GM21367 (cell line): Measurements from ENCODE around the gene PINLYP.
A peak's percentile ranks its signal among the peaks of the same experiment; 100 is the strongest.
"Not testable (repeated sequence)": the region's sequence is repeated elsewhere in the genome, so short reads cannot be mapped to it uniquely, and the experiment has no call there.

ENCODE experiments used
- ATAC-seq: cut with Tn5 transposase; IDR thresholded peaks from one replicate; pipeline ENCODE4 v1.9.1; 2021; ENCODE audit not compliant: unreplicated experiment

Gene PINLYP

GRCh38 chr19:43575955-43576878 lies 616 bp downstream of the PINLYP start:
- ATAC-seq = no peak

GRCh38 chr19:43578787-43579186 lies 3.2 kb downstream of the PINLYP start:
- ATAC-seq = no peak

DNA sequence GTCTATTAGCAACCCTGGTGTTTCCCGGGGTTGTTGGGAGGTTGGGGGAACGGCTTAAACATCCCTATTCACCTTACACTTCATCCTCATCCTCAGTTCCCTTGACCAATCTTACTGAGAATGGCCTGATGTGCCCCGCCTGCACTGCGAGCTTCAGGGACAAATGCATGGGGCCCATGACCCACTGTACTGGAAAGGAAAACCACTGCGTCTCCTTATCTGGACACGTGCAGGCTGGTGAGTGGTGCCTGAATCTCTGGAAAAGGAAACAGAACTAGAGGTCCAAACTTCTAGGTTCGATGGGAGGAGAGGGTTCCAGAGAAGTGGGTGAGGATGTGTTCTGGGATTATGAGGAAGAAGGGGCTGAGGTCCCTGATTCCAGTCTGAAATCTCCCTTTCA lies 5.9 kb downstream of the PINLYP start:
- no peak for ATAC-seq

DNA sequence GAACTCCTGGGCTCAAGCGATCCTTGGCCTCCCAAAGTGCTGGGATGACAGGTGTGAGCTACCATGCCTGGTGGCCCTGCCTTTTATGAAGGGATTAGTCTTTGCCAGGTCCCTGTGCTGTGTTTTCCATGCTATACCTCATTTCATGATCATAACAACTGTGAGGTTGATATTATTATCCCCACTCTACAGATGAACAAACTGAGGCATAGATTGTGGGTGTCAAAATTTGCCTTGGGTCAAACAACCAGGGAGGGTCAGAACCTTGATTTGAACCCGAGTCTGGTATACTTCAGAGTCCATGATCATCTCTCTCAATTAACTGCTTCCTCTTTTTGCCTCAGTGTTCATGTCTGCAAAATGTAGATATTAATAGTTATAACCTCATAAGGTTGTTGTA lies 6.9 kb downstream of the PINLYP start:
- no peak for ATAC-seq

DNA sequence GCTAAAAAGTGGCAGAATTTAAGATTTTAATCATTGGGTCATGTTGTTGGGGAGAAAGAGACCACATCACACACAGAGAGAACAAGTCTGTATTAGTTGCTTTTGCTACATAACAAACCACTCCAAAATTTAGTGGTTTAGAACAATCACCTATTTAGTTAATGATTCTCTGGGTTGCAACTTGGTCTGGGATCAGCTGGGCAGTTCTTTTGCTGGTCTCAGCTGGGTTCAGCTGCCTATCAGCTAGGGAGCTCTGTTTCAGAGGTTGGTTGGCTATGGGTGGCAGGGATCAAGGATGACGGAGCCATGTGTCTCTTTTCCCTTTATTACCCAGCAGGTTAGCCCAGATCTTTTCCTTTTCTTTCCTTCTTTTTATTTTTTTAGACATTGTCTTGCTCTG lies 8.9 kb downstream of the PINLYP start:
- no peak for ATAC-seq

GRCh38 chr19:43586346-43586745 lies 10.7 kb downstream of the PINLYP start:
- ATAC-seq = no peak

GRCh38 chr19:43587029-43587428 lies 11.4 kb downstream of the PINLYP start:
- ATAC-seq = not testable (repeated sequence)

DNA sequence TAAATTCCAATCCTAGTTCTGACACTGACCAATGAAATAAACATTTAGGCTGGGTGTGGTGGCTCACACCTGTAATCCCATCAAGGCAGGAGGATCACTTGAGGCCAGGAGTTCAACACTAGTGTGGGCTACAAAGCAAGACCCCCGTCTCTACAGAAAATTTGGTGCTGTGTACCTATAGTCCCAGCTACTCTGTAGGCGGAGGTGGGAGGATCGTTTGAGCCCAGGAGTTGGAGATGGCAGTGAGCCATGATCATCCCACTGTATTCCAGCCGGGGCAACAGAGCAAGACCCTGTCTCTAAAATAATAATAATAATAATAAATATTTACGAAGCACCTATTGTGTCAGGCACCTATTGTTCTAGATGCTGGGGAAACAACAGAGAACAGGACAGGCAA lies 13.7 kb downstream of the PINLYP start:
- ATAC-seq = no peak

- no peak for ATAC-seq
Observed at GRCh38 chr19:43589678-43590077, 14.1 kb downstream of the PINLYP start.

DNA sequence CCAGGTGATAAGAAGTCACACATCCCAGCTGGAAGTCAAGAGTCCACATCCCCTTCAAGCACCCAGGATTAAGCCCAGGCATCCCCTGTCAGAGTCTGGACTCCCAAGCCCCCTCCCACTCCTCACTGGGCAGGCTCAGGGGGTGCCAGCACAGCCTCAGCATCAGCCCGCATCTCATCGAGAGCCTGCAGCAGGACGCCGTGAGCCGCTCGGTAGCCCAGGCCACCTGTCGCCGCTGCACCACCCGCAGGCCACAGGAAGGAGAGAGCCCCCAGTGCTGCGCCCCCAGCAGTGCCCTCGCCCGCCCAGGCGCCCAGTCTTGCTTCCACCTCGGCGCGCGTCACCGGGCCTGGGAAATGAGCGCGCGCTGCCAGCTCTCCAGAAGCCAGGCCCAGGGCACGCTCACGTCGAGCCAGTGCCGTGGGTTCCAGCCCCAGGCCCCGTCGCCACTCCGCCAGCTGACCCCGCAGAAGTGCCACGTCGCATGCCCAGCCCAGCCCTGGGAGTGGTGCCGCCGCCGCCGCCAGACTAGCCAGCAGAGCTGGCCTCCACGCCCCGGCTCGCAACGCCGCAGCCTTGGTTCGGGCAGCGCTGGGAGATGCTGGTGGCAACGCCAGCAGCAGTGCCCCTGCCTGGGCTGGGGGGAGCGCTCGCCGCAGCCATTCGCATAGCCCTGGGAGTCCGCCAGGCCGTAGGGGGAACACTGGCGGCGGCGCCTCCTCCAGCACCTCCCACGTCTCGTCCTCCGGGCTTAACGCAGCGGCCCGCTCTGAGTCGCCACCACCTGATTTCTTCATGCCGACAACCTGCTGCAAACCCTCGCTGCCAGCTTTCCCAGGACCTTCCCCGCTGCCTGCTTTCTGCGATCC lies 16.5 kb downstream of the PINLYP start:
- no peak for ATAC-seq

GRCh38 chr19:43592800-43593350 lies 17.3 kb downstream of the PINLYP start:
- ATAC-seq = no peak

DNA sequence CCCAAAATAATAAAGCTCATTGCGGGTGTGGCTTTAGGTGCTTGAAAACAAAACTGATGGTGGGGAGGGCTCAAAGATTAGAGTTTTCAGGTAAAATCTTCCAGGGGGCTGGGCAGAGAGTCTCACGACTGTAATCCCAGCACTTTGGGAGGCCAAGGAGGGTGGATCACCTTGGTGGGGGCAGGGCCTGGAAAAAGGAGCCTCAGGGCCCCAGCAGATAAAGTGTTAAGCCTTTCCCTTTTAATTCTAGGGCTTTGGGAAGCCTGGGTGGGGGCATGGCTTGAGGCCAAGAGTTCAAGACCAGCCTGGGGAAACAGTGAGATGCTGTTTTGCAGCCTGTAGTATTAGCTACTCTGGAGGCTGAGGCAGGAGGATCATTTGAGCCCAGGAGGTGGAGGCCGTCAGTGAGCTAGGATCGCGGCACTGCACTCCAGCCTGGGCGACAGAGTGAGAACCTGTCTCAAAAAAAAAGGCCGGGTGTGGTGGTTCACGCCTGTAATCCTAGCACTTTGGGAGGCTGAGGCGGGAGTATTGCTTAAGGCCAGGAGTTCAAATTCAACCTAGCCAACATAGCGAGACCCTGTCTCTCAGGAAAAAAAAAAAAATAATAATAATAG lies 18.6 kb downstream of the PINLYP start:
- ATAC-seq = no peak

DNA sequence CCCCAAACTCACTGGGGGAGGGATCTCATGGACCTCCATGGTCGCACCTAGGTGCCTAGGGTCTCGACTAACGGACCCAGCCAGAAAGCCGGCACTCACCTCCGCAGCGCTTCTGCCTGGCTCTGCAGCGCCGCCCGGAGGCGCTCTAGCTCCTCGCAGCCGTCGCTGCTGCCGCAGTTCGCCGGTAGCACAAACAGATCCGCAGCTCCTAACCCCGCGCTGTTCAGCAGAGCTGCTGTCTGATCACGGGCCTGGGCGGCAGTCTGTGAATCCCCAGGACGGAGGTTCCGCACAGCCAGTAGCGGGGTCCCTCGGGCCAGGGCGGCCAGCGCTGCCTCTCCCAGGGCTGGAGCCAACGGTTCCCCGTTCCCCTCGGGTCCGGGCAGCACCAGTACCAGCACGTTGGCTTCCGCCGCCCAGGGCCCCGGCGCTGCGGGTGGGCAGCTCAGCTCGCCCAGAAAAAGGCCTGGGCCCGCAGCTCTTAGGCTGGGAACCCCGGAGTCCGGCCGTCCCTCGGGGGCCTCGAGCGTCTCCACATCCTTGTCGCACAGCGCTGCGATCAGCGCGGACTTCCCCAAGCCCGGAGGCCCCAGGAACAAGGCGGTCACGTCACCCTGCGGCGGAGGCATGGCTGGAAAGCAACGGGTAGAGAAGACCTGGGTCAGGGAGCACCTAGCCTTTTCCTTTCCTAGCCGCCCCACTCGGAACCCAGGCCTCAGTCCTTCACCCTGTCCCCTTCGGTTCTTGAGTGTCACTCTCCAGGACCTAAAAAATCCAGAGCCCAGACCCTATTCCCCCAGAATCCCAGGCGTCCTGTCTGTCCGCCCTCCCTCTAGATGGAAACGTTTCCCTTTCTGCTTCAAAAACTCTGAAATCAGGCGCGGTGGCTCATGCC lies 19.4 kb downstream of the PINLYP start:
- ATAC-seq = no peak

DNA sequence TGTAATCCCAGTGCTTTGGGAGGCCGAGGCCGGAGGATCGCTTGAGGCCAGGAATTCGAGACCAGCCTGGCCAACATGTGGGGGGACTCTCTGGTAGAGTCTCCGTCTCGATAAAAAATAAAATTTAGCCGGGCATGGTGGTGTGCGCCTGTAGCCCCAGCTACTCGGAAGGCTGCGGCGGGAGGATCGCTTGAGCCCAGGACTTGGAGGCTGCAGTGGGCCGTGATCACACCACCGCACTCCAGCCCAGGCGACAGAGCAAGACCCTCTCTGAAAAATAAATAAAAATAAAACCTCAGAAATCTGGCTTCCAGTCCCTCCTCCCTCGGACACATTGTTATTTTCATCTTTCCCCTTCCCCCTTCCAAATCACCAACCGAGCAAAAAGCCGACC lies 20.0 kb downstream of the PINLYP start:
- peak; percentile 2 for ATAC-seq

DNA sequence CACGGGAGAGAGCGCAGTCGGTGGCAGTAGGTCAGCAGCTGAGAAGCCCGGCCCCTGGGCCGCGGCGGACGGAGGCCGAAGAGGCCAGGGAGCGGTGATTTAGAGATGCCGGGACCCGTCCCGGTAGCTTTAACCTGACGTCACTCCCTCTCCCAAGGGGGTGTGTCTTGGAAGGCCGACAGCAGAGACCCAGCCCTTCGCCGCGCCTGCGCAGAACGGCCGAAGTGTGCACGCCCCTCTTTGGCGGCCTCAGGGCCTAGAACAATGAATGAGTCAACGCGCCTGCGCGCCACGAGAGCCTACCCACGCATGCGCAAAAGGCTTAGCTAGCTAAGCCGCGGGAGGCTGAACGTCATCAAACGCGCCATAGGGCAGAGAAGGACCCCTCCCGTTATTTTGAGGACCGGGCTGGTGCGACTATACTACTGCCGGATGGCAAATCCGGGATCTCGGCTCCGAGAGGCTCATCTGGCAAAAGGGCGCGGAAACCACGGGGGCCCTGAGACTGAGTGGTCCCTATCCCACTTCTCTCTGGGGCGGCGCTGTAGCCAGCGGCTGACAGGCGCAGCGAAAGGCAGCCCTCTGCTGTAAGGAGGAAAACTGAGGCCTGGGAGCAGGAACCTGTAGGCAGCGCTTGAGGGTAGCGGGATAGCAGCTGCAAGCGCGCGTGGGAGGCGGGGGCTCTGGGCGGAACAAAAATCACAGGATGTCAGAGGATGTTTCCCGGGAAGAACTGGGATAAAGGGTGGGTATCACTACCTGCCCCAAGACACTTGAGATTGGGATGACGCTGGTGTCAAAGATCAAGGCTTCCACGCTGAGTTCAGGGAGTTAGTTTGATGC lies 20.6 kb downstream of the PINLYP start, which contains the start of the genes IRGQ and ZNF576:
Gene IRGQ, minus strand, starts transcription at position 136 of the 843 bp plus-strand sequence. CDS start 796 bp downstream, outside the sequence.
Gene ZNF576, plus strand, starts transcription at position 597 of the 843 bp plus-strand sequence. CDS start 514 bp downstream, outside the sequence.
- ATAC-seq = peak; percentile 64

GRCh38 chr19:43596842-43597461 lies 21.4 kb downstream of the PINLYP start:
- no peak for ATAC-seq

DNA sequence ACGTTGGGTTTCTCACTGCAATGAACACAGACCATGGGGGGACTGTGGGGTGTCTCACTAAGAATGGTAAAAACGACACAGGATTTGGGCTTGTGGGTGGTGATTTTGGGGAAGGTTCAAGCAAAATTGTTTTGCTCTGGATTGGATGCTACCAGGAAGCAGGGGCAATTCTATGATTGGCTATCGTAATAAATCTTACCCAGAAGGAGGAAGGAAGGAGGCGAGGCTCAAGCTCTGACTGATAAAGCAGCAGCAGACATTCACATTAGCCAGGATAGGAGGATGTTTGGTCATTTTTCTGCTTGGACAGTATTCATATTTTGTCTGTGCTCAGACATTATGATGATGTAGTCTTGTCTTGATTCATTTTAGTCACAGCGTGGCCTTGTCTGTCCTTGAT lies 22.3 kb downstream of the PINLYP start:
- no peak for ATAC-seq

DNA sequence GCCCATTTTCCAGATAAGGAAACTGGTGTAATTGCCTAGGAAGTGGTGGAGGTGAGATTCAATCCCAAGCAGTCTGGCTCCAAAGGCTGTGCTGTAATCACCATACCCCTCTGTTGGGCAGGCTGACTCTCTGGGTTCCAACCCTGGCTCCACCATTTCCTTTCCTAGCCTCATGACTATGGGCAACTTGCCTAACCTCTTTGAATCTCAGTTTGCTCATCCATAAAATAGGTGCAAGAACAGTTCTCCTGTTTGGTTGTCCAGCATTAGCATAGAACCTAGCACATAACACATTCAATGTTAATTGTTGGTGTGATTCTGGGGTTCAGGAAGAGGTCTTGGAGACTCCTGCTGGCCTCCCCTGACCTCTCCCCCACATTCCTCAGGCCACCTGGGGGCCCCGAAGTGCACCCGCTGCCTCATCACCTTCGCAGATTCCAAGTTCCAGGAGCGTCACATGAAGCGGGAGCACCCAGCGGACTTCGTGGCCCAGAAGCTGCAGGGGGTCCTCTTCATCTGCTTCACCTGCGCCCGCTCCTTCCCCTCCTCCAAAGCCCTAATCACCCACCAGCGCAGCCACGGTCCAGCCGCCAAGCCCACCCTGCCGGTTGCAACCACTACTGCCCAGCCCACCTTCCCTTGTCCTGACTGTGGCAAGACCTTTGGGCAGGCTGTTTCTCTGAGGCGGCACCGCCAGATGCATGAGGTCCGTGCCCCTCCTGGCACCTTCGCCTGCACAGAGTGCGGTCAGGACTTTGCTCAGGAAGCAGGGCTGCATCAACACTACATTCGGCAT lies 23.0 kb downstream of the PINLYP start:
- no peak for ATAC-seq
